Measurements from ENCODE around the gene NEURL1B.

Gene NEURL1B

GRCh38 chr5:172683645-172684471 lies 42.8 kb downstream of the NEURL1B start:
- TF ChIP-seq, protein P1, sequence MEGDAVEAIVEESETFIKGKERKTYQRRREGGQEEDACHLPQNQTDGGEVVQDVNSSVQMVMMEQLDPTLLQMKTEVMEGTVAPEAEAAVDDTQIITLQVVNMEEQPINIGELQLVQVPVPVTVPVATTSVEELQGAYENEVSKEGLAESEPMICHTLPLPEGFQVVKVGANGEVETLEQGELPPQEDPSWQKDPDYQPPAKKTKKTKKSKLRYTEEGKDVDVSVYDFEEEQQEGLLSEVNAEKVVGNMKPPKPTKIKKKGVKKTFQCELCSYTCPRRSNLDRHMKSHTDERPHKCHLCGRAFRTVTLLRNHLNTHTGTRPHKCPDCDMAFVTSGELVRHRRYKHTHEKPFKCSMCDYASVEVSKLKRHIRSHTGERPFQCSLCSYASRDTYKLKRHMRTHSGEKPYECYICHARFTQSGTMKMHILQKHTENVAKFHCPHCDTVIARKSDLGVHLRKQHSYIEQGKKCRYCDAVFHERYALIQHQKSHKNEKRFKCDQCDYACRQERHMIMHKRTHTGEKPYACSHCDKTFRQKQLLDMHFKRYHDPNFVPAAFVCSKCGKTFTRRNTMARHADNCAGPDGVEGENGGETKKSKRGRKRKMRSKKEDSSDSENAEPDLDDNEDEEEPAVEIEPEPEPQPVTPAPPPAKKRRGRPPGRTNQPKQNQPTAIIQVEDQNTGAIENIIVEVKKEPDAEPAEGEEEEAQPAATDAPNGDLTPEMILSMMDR (IDR thresholded peaks at IDR 0.05; ENCODE audit: low read length, missing control alignments) = no peak
- no peak for DNase-seq (ENCODE audit: low read depth)
- H3K4me3 ChIP-seq (replicated peaks; ENCODE audit: low read depth, low read length) = no peak overlapping the region

GRCh38 chr5:172685091-172685490 lies 44.0 kb downstream of the NEURL1B start:
- TF ChIP-seq, protein P1 (IDR thresholded peaks at IDR 0.05; ENCODE audit: low read length, missing control alignments) = no peak
- no peak for DNase-seq (ENCODE audit: low read depth)
- H3K4me3 ChIP-seq (replicated peaks; ENCODE audit: low read depth, low read length) = no peak overlapping the region

DNA sequence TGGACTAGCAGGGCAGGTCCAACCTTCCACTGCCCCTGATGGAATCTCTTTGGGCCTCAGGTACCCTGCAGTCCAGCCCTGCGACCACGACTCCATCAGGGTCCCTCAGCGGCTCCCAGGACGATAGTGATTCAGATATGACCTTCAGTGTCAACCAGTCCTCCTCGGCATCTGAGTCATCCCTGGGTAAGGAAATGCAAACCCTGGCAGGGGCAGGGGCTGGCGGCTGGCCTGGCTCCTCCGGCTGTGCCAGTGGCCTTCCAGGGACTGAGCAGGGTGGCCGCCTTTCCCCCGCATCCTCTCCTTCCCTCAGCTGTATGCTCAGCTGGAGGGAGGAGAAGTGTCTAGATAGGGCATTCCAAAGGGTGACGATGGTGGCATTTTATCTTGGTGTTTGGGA lies 45.0 kb downstream of the NEURL1B start:
- H3K4me3 ChIP-seq (replicated peaks; ENCODE audit: low read depth, low read length) = no peak overlapping the region
- DNase-seq (ENCODE audit: low read depth) = no peak
- TF ChIP-seq, protein P1 (IDR thresholded peaks at IDR 0.05; ENCODE audit: low read length, missing control alignments) = no peak

GRCh38 chr5:172686539-172687390 lies 45.7 kb downstream of the NEURL1B start:
- H3K4me3 ChIP-seq (replicated peaks; ENCODE audit: low read depth, low read length) = no peak overlapping the region
- TF ChIP-seq, protein P1 (IDR thresholded peaks at IDR 0.05; ENCODE audit: low read length, missing control alignments) = no peak
- no peak for DNase-seq (ENCODE audit: low read depth)

GRCh38 chr5:172687940-172688339 lies 46.9 kb downstream of the NEURL1B start:
- TF ChIP-seq, protein P1 (IDR thresholded peaks at IDR 0.05; ENCODE audit: low read length, missing control alignments) = no peak
- no peak overlapping the region for H3K4me3 ChIP-seq (replicated peaks; ENCODE audit: low read depth, low read length)
- DNase-seq (ENCODE audit: low read depth) = no peak

DNA sequence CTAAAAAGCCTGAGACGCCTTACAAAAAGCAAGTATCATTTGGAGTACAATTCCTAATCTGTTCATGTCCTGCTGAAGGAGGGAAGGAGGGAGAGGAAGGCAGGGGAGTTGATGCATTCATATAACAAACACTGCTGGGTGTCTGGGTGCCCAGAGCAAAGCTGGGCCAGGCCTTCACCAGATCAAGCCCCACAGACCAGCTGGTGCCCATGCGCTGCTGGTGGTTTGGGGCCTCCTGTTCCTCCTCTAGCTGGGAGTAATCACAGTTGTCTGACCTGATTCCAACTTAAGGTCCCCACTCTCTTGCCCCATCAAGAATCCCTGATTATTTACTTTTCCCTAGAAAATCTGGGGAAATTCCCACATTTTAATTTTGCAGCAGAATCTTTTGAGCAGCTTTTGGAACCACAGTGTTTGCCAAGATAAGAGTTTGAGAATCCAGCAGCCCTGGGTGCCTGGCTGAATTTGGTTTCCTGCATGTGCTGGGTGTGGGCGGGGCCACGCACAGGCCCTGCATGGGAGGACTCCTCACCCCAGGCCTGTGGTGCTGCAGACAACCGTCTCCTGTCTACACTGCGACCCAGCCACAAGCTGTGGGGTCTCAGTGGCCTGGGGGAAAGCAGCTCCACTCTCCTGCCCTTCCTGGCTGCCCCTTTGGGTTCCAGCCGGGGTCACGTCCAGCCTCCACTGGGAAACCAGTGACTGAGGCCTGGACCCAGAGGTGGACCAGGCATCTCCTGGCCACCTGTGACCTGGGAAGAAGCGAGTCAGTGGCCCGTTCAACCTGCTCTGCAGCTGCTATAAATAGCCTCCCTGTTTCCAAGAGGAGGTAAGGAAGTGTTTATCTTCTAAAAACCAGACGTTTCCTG lies 47.5 kb downstream of the NEURL1B start:
- no peak overlapping the region for H3K4me3 ChIP-seq (replicated peaks; ENCODE audit: low read depth, low read length)
- DNase-seq (ENCODE audit: low read depth) = peak; percentile 11
- TF ChIP-seq, protein P1 (IDR thresholded peaks at IDR 0.05; ENCODE audit: low read length, missing control alignments) = no peak

Data from fibroblast of pulmonary artery (primary cell).